ENCODE results near the gene BAIAP2. TPM values are rescaled to one million over a fixed set of nuclear protein-coding genes. Genes with fewer than 3 reads are reported as not detected.

BAIAP2 gene
- total and polyA plus RNA-seq, 2 of the 13 experiments (the other 11 are each of a cell fraction or from before 2014, with no cell fraction given) = 22.5 to 24.0 TPM

GRCh38 chr17:81000334-81000630, 34.7 kb upstream of the BAIAP2 start (continued):
- no peak for TF ChIP-seq ZNF441 (CRISPR knock-in tag; IDR thresholded peaks at IDR 0.05; ENCODE audit: borderline replicate concordance)
- TF ChIP-seq REL (CRISPR knock-in tag; conservative IDR thresholded peaks at IDR 0.05) = 0 out of 2 replicates have a peak, but pooled peaks have one; percentile 5
- TF ChIP-seq RBFOX2 (IDR thresholded peaks at IDR 0.05; ENCODE audit: low read depth, low read length) = 0 out of 2 replicates have a peak, but pooled peaks have one; percentile 14
- TF ChIP-seq ZNF788 (CRISPR knock-in tag; IDR thresholded peaks at IDR 0.05; ENCODE audit: borderline replicate concordance) = no peak
- TF ChIP-seq SSRP1 (CRISPR knock-in tag; IDR thresholded peaks at IDR 0.05) = no peak
- TF ChIP-seq, protein P1, sequence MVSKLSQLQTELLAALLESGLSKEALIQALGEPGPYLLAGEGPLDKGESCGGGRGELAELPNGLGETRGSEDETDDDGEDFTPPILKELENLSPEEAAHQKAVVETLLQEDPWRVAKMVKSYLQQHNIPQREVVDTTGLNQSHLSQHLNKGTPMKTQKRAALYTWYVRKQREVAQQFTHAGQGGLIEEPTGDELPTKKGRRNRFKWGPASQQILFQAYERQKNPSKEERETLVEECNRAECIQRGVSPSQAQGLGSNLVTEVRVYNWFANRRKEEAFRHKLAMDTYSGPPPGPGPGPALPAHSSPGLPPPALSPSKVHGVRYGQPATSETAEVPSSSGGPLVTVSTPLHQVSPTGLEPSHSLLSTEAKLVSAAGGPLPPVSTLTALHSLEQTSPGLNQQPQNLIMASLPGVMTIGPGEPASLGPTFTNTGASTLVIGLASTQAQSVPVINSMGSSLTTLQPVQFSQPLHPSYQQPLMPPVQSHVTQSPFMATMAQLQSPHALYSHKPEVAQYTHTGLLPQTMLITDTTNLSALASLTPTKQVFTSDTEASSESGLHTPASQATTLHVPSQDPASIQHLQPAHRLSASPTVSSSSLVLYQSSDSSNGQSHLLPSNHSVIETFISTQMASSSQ (IDR thresholded peaks at IDR 0.05; ENCODE audit: low read depth) = no peak
- TF ChIP-seq, protein P1 (CRISPR knock-in tag; IDR thresholded peaks at IDR 0.05; ENCODE audit: borderline replicate concordance) = no peak
- peak; percentile 36; the same call in 1 of the 2 replicates for TF ChIP-seq ZSCAN21 (CRISPR knock-in tag; IDR thresholded peaks at IDR 0.05; ENCODE audit: borderline replicate concordance)
- TF ChIP-seq ZNF562 (CRISPR knock-in tag; IDR thresholded peaks at IDR 0.05; ENCODE audit: borderline replicate concordance) = no peak
- TF ChIP-seq ZNF180 (CRISPR knock-in tag; IDR thresholded peaks at IDR 0.05; ENCODE audit: borderline replicate concordance, low read depth) = no peak
- TF ChIP-seq, protein P2, sequence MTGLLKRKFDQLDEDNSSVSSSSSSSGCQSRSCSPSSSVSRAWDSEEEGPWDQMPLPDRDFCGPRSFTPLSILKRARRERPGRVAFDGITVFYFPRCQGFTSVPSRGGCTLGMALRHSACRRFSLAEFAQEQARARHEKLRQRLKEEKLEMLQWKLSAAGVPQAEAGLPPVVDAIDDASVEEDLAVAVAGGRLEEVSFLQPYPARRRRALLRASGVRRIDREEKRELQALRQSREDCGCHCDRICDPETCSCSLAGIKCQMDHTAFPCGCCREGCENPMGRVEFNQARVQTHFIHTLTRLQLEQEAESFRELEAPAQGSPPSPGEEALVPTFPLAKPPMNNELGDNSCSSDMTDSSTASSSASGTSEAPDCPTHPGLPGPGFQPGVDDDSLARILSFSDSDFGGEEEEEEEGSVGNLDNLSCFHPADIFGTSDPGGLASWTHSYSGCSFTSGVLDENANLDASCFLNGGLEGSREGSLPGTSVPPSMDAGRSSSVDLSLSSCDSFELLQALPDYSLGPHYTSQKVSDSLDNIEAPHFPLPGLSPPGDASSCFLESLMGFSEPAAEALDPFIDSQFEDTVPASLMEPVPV (CRISPR knock-in tag; IDR thresholded peaks at IDR 0.05) = no peak
- TF ChIP-seq PHF21A (CRISPR knock-in tag; IDR thresholded peaks at IDR 0.05) = no peak
- peak; percentile 49 for TF ChIP-seq AGO2 (optimal IDR thresholded peaks at IDR 0.05; ENCODE audit: low read depth, low read length)
- TF ChIP-seq NFKB2 (CRISPR knock-in tag; IDR thresholded peaks at IDR 0.05; ENCODE audit: borderline replicate concordance) = 0 out of 2 replicates have a peak, but pooled peaks have one; percentile 13
